Raji (cell line): ENCODE measurements around the gene PTPRG.

Experiments used
- POLR2A ChIP-seq: IDR thresholded peaks from 2 replicates; pipeline ENCODE4 v1.6.1; 2011; ENCODE audit warnings: low read depth, low read length, control low read depth; ENCODE audit not compliant: insufficient read depth

PTPRG gene

DNA sequence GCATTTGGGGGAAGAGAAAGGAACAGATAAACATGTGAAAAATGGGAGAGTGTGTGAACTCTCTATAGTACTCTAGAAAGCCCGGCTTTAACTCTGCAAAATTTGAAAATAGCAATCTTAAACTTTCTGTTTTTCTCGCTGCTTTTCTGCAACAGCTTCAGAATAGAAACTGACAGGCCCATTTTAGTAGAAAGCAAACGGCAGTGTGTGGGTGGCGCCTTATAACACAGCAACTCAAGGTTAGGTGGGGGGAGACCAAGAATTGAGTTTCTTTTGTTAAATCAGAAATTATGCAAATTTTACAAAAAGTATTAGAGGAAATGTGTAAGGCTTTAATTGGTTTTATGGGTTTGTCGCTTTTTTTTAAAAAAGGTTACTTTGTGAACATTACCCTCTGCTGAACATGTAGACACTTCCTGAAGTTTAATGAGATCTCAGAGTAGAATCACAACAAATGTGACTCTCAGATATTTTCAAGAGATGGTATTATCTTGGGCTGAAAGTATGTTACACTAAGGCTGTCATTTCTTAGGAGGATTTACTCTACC, 107.0 kb downstream of the PTPRG start:
- TF ChIP-seq POLR2A, result no peak

DNA sequence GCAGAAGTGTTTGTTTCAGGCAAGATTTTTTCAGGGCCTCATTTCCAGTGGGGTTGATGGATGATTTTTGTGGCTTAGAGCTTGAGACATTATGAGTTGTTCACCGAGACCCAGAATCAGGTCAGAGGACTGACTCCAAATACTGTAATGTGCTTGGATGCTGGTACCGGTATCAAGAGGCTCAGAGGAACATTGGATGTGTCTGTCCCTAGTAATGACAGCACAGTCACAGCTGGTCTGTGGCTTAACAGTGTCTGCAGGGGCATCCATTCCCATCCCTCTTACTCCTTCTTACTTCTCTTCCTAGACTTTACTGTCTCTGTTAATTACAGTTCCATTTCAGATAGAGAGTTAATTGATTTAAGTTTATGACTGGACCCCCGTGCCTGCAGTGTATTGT, 107.8 kb downstream of the PTPRG start:
- TF ChIP-seq POLR2A, result no peak

DNA sequence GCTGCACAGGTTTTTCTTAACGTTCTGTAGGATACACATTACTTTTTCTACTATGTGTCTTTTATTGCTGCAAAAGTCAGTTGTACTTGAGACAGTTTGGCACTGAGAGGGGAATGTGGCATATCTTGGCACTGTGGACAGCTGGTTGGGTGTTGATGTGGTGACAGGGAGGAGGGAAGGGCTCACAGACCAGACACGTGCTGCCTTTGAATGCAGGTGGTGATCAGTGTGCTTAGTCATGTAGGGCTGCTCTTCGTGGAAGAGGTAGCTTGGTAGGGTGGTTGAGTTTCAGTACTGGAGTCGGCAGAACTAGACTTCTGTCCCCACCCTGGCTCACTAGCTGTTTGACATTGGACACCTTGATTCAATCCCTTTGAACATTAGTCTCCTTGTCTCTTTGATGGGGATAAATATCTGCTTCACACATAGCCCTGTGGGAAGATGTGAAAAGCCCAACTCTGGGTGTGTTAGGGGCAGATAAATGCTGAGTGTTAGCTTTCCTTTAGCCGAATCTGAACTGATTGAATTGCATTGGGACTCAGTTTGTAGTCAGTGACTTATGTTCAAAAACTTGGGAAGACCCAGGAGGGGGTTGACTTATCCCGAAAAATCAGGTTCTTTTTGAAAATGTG, 108.4 kb downstream of the PTPRG start:
- TF ChIP-seq POLR2A, result no peak

GRCh38 chr3:61673651-61674050, 112.3 kb downstream of the PTPRG start:
- no peak for TF ChIP-seq POLR2A

GRCh38 chr3:61674596-61674995, 113.2 kb downstream of the PTPRG start:
- TF ChIP-seq POLR2A, result no peak

DNA sequence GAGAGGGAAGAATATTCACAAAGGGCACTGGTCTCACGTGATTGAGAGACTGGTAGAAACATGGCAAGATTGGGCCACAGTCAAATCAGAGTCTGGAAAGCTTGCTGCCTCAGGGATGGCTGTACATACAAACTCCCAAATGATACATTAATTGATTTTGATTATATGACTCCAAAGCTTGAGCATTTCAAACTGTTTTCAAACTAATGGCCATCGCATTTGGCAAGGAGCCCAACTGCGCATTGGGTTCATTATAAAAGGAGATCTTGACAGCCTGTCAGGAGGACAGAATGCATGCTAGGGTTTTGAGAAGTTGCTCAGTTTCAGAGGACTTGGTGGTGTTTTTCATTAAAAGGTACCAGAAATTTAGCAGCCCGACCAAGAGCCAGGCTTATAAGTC, 117.7 kb downstream of the PTPRG start:
- no peak for TF ChIP-seq POLR2A

GRCh38 chr3:61680617-61681016, 119.2 kb downstream of the PTPRG start:
- no peak for TF ChIP-seq POLR2A

DNA sequence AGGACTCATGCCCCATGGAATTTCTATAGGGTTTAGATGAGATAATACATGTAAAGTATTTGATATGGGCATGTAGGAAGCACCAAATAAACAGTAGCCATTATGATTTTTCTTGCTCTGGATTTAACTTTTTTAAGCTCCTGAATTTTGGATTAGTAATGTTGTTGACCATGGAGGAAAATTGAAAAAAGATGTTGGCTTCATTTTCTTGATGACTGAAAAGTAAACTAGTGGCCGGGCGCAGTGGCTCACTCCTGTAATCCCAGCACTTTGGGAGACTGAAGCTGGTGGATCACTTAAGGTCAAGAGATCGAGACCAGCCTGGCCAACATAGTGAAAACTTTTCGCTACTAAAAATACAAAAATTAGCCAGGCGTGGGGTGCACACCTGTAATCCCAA, 120.3 kb downstream of the PTPRG start:
- no peak for TF ChIP-seq POLR2A

GRCh38 chr3:61682671-61683548, 121.5 kb downstream of the PTPRG start:
- TF ChIP-seq POLR2A, result no peak

- TF ChIP-seq POLR2A, result no peak
Observed at GRCh38 chr3:61683549-61684236, 122.3 kb downstream of the PTPRG start.

GRCh38 chr3:61684386-61684785, 123.0 kb downstream of the PTPRG start:
- no peak for TF ChIP-seq POLR2A

DNA sequence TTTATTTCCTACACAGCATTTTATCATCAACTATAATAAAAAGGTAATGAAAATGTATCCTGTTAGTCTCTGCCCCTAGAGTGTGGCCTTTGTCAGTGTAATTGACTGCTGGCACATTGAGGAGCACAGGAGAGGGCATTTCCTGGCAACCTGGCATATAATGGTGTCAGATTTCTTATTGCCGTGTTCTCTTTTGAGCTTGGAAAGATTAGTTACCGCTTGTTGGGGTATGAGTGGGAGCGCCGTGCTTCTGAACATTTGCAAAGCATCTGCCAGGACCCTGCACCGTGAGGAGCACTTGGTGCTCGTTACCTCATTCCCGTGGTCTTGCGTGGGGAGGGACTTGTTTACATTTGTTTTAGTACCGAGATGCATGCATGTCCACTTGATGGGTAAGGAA, 124.4 kb downstream of the PTPRG start:
- TF ChIP-seq POLR2A, result no peak

DNA sequence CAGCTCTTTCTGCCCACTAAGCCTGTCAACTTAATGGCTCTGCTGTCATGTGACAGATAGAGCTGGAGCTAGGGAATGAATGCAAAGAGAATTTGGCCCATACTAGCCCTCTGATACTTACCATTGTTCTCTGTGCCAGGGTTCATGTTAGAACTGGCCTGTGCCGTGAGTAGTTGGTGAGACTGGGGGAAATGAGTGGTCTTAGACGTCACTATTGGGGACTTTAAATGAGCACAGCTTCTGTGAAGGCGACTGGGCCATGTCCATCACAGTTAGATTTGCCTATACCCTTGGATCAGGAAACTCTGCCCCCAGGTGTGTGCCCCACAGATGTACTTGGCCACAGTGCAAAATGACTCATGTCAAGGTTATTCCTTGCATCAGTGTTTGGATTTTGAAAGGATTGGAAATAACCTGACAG, 124.9 kb downstream of the PTPRG start:
- no peak for TF ChIP-seq POLR2A

- TF ChIP-seq POLR2A, result no peak
Observed at GRCh38 chr3:61687206-61687605, 125.8 kb downstream of the PTPRG start.

GRCh38 chr3:61687663-61688306, 126.4 kb downstream of the PTPRG start:
- TF ChIP-seq POLR2A, result no peak
